H9 (cell line): ENCODE results near the gene EPHB6. TPM values are rescaled to one million over a fixed set of nuclear protein-coding genes. Genes with fewer than 3 reads are reported as not detected.
A peak's percentile ranks its signal among the peaks of the same experiment; 100 is the strongest.

ENCODE experiments used
- DNase-seq: peaks from one replicate; pipeline ENCODE4 v3.0.0-alpha.2; 2017
- H2AFZ ChIP-seq: one replicate; pipeline ENCODE4 v1.6.1; 2013; ENCODE audit warnings: mild to moderate bottlenecking, low read length, control low read depth, moderate library complexity
- H2AK5ac ChIP-seq: 2 replicates; pipeline ENCODE4 v1.6.1; 2013; ENCODE audit warnings: low read length, control low read depth, mixed read lengths; ENCODE audit not compliant: insufficient read length
- H2BK120ac ChIP-seq: one replicate; pipeline ENCODE4 v1.6.1; 2013; ENCODE audit warnings: low read depth, mild to moderate bottlenecking, low read length, control low read depth, inconsistent platforms; ENCODE audit not compliant: poor library complexity, severe bottlenecking
- H2BK12ac ChIP-seq: 2 replicates; pipeline ENCODE4 v1.6.1; 2013; ENCODE audit warnings: low read length, control low read depth, mixed read lengths, low read depth; ENCODE audit not compliant: insufficient read length
- H2BK15ac ChIP-seq: 2 replicates; pipeline ENCODE4 v1.6.1; 2013; ENCODE audit warnings: low read depth, low read length, control low read depth
- H2BK20ac ChIP-seq: one replicate; pipeline ENCODE4 v1.6.1; 2013; ENCODE audit warnings: low read depth, mild to moderate bottlenecking, low read length, control low read depth, inconsistent platforms; ENCODE audit not compliant: poor library complexity, severe bottlenecking
- H2BK5ac ChIP-seq: 2 replicates; pipeline ENCODE4 v1.6.1; 2013; ENCODE audit warnings: low read length, control low read depth, mixed read lengths; ENCODE audit not compliant: insufficient read length
- H3K14ac ChIP-seq: 2 replicates; pipeline ENCODE4 v1.6.1; 2013; ENCODE audit warnings: low read length, control low read depth; ENCODE audit not compliant: insufficient read depth
- H3K18ac ChIP-seq: 2 replicates; pipeline ENCODE4 v1.6.1; 2013; ENCODE audit warnings: low read depth, mild to moderate bottlenecking, mixed read lengths, low read length, control low read depth; ENCODE audit not compliant: insufficient read length
- H3K23ac ChIP-seq: 2 replicates; pipeline ENCODE4 v1.6.1; 2013; ENCODE audit warnings: low read length, control low read depth, mixed read lengths, low read depth; ENCODE audit not compliant: insufficient read length
- H3K23me2 ChIP-seq: 2 replicates; pipeline ENCODE4 v1.6.1; 2013; ENCODE audit warnings: low read depth, mild to moderate bottlenecking, mixed read lengths, low read length, control low read depth; ENCODE audit not compliant: insufficient read length, poor library complexity, severe bottlenecking
- H3K27ac ChIP-seq: 2 replicates; pipeline ENCODE4 v1.5.1; 2013; ENCODE audit warnings: low read length, control low read depth, mixed read lengths, low read depth; ENCODE audit not compliant: insufficient read length
- H3K27me3 ChIP-seq: 2 replicates; pipeline ENCODE4 v1.6.1; 2013; ENCODE audit warnings: low read length, control low read depth, inconsistent platforms; ENCODE audit not compliant: insufficient read depth
- H3K4ac ChIP-seq: 2 replicates; pipeline ENCODE4 v1.6.1; 2013; ENCODE audit warnings: low read depth, mild to moderate bottlenecking, control low read depth, inconsistent platforms, low read length, moderate library complexity
- H3K4me1 ChIP-seq: 2 replicates; pipeline ENCODE4 v1.6.1; 2013; ENCODE audit warnings: low read length, control low read depth, inconsistent platforms; ENCODE audit not compliant: insufficient read depth
- H3K4me2 ChIP-seq: 2 replicates; pipeline ENCODE4 v1.6.1; 2013; ENCODE audit warnings: low read length, control low read depth, mixed read lengths; ENCODE audit not compliant: insufficient read length, insufficient read depth
- H3K56ac ChIP-seq: 2 replicates; pipeline ENCODE4 v1.6.1; 2013; ENCODE audit warnings: low read depth, mild to moderate bottlenecking, mixed read lengths, low read length, control low read depth; ENCODE audit not compliant: insufficient read length
- H3K79me1 ChIP-seq: 2 replicates; pipeline ENCODE4 v1.6.1; 2013; ENCODE audit warnings: low read depth, mild to moderate bottlenecking, moderate library complexity, low read length, control low read depth, inconsistent platforms; ENCODE audit not compliant: insufficient read depth, poor library complexity, severe bottlenecking
- H3K79me2 ChIP-seq: 2 replicates; pipeline ENCODE4 v1.6.1; 2013; ENCODE audit warnings: low read length, control low read depth, inconsistent platforms; ENCODE audit not compliant: insufficient read depth
- H3K9ac ChIP-seq: 2 replicates; pipeline ENCODE4 v1.6.1; 2013; ENCODE audit warnings: low read length, control low read depth, mixed read lengths; ENCODE audit not compliant: insufficient read length; ENCODE audit errors: extremely low read depth
- H3K9me3 ChIP-seq: one replicate; pipeline ENCODE4 v1.6.1; 2013; ENCODE audit warnings: low read depth, low read length, inconsistent platforms; ENCODE audit not compliant: control insufficient read depth
- H3T11ph ChIP-seq: one replicate; pipeline ENCODE4 v1.6.1; 2013; ENCODE audit warnings: mild to moderate bottlenecking, low read length, control low read depth, inconsistent platforms
- H4K20me1 ChIP-seq: one replicate; pipeline ENCODE4 v1.6.1; 2013; ENCODE audit not compliant: control insufficient read depth, insufficient read length, insufficient read depth
- H4K5ac ChIP-seq: 2 replicates; pipeline ENCODE4 v1.6.1; 2013; ENCODE audit warnings: low read depth, mild to moderate bottlenecking, mixed read lengths, low read length, control low read depth; ENCODE audit not compliant: insufficient read length
- H4K8ac ChIP-seq: replicated peaks from 2 replicates; pipeline ENCODE4 v1.6.1; 2013; ENCODE audit warnings: low read length, control low read depth, mixed read lengths, low read depth; ENCODE audit not compliant: insufficient read length
- H4K91ac ChIP-seq: 2 replicates; pipeline ENCODE4 v1.6.1; 2013; ENCODE audit warnings: low read depth, mild to moderate bottlenecking, moderate library complexity, mixed read lengths, low read length, control low read depth; ENCODE audit not compliant: insufficient read length
- H3K27ac Mint-ChIP-seq, 3 experiments: 2 replicates in 2 of 3; 3 replicates in 1 of 3; pipeline ENCODE4 v1.8.0; 2020 to 2021; ENCODE audit warnings: mixed read lengths in 3 of 3, mild to moderate bottlenecking in 1 of 3, moderate library complexity in 1 of 3
- H3K27me3 Mint-ChIP-seq: 2 replicates; pipeline ENCODE4 v1.8.0; 2021; ENCODE audit warnings: low read depth, mild to moderate bottlenecking, moderate library complexity, mixed read lengths
- H3K36me3 Mint-ChIP-seq, 3 experiments: 2 replicates in 2 of 3; 3 replicates in 1 of 3; pipeline ENCODE4 v1.8.0; 2020 to 2021; ENCODE audit warnings: low read depth in 3 of 3, mixed read lengths in 3 of 3; ENCODE audit not compliant: insufficient read depth in 1 of 3
- H3K4me1 Mint-ChIP-seq, 2 experiments: 2 replicates each; pipeline ENCODE4 v1.8.0; 2020; ENCODE audit warnings: mixed read lengths in 2 of 2
- H3K4me3 Mint-ChIP-seq, 2 experiments: 2 replicates in 1 of 2; 3 replicates in 1 of 2; pipeline ENCODE4 v1.8.0; 2020 to 2021; ENCODE audit warnings: mild to moderate bottlenecking in 2 of 2, mixed read lengths in 2 of 2, moderate library complexity in 1 of 2
- H3K9me3 Mint-ChIP-seq, 2 experiments: 2 replicates in 1 of 2; 3 replicates in 1 of 2; pipeline ENCODE4 v1.8.0; 2020; ENCODE audit warnings: mild to moderate bottlenecking in 2 of 2, mixed read lengths in 2 of 2, moderate library complexity in 1 of 2
- WGBS: extraction: QIAGEN DNeasy Blood & Tissue Kit; methylation state at CpG from one replicate; pipeline ENCODE4 v1.1.7; 2013; ENCODE audit warnings: missing lambda C conversion rate, low lambda C conversion rate, mixed read lengths; ENCODE audit not compliant: insufficient read length; ENCODE audit errors: extremely low coverage; 5-methylcytosine and 5-hydroxymethylcytosine counted together
- total RNA-seq: library from RNA; stranded (reverse); gene quantifications from 2 replicates; pipeline ENCODE4 v1.2.1, GENCODE V29; 2021
- TF ChIP-seq, protein P1 (sequence below): fragments of 200-600 bp; sonication (generic); conservative IDR thresholded peaks from 3 replicates; pipeline ENCODE4 v1.8.0; 2021; ENCODE audit warnings: antibody characterized with exemption, mild to moderate bottlenecking

Gene EPHB6
- total RNA-seq, 1 experiment from 2014 or later: 9.7 TPM

DNA sequence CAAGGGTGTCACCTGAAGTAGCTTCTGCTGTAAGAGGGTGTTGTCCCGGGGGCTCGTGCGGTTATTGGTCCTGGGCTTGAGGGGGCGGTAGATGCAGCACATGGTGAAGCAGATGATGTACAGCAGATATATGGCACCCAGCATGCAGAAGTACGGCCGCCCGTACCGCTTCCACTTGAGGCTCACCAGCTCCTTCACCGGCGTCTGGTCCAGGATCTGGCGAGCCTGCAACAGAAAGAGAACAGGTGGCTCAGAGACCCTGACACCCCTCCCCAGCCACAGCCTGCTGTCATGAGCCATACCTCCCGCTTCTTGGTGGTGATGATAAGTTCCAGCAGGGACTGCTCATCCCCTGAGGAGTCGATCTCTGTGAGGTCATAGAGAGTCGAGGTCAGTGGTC, 20.6 kb downstream of the EPHB6 start:
- H2AFZ ChIP-seq: no peak overlapping the region
- no peaks in the 10 kb centered on the region for H3K27me3 ChIP-seq
- no peak overlapping the region for H3K56ac ChIP-seq
- no peak overlapping the region for H2AK5ac ChIP-seq
- no peak overlapping the region for H4K91ac ChIP-seq
- peaks cover 8% of the 10 kb centered on the region for H3K27me3 Mint-ChIP-seq
- H3K9me3 ChIP-seq: no peaks in the 10 kb centered on the region
- no peak overlapping the region for H2BK5ac ChIP-seq
- no peaks in the 10 kb centered on the region for H3K4me1 ChIP-seq
- H3K4me3 Mint-ChIP-seq: no peak overlapping the region
- no peaks in the 10 kb centered on the region for H3K4me1 Mint-ChIP-seq
- H3K14ac ChIP-seq: no peak overlapping the region
- H3K23me2 ChIP-seq: no peaks in the 10 kb centered on the region
- no peak overlapping the region for H3K4ac ChIP-seq
- H2BK120ac ChIP-seq: no peak overlapping the region
- no peaks in the 10 kb centered on the region for H3K79me1 ChIP-seq
- peaks cover 0 to 9% of the 10 kb centered on the region in 2 experiments; a peak in 2 of 5 replicates for H3K9me3 Mint-ChIP-seq
- H4K20me1 ChIP-seq: no peaks in the 10 kb centered on the region
- WGBS: no CpG with 5 or more reads among the region's 14 CpGs
- H4K5ac ChIP-seq: no peak overlapping the region
- no peak overlapping the region for H2BK15ac ChIP-seq
- H3K79me2 ChIP-seq: no peaks in the 10 kb centered on the region
- no peak overlapping the region for H3K23ac ChIP-seq
- H4K8ac ChIP-seq: no peak overlapping the region
- TF ChIP-seq, protein P1, sequence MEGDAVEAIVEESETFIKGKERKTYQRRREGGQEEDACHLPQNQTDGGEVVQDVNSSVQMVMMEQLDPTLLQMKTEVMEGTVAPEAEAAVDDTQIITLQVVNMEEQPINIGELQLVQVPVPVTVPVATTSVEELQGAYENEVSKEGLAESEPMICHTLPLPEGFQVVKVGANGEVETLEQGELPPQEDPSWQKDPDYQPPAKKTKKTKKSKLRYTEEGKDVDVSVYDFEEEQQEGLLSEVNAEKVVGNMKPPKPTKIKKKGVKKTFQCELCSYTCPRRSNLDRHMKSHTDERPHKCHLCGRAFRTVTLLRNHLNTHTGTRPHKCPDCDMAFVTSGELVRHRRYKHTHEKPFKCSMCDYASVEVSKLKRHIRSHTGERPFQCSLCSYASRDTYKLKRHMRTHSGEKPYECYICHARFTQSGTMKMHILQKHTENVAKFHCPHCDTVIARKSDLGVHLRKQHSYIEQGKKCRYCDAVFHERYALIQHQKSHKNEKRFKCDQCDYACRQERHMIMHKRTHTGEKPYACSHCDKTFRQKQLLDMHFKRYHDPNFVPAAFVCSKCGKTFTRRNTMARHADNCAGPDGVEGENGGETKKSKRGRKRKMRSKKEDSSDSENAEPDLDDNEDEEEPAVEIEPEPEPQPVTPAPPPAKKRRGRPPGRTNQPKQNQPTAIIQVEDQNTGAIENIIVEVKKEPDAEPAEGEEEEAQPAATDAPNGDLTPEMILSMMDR: no peak
- H3K4me2 ChIP-seq: no peak overlapping the region
- DNase-seq: no peak
- H3K27ac Mint-ChIP-seq: peak overlapping the region in 1 of 3 experiments; percentile 80; a peak in 1 of 7 replicates
- no peak overlapping the region for H2BK12ac ChIP-seq
- peaks cover 0 to 16% (median 5%) of the 10 kb centered on the region in 3 experiments; a peak in 4 of 7 replicates for H3K36me3 Mint-ChIP-seq
- H3K27ac ChIP-seq: no peak overlapping the region
- no peak overlapping the region for H3K9ac ChIP-seq
- no peak overlapping the region for H2BK20ac ChIP-seq
- H3K18ac ChIP-seq: no peak overlapping the region
- no peak overlapping the region for H3T11ph ChIP-seq
